Gastrocnemius medialis (tissue), 4 donors: Measurements from ENCODE around the gene FBXL7.

Experiments
- CTCF ChIP-seq, 5 experiments: fragments of 450-650 bp in 3 of 5; fragments of 200-600 bp in 2 of 5; sonication (generic) in 2 of 5; IDR thresholded peaks in 4 of 5; conservative IDR thresholded peaks in 1 of 5; 1 replicate in 4 of 5; 2 replicates in 1 of 5; pipeline ENCODE4 v1.5.1; 2016 to 2019; ENCODE audit warnings: antibody characterized with exemption in 5 of 5, mild to moderate bottlenecking in 3 of 5, moderate library complexity in 3 of 5
- POLR2A ChIP-seq, 2 donors: fragments of 450-650 bp; IDR thresholded peaks; one replicate each; pipeline ENCODE4 v1.6.1; 2017; ENCODE audit warnings: antibody characterized with exemption in 2 of 2, mild to moderate bottlenecking in 2 of 2, moderate library complexity in 2 of 2

- TF ChIP-seq POLR2A (IDR thresholded peaks at IDR 0.05) (no peak), CTCF (IDR thresholded peaks at IDR 0.05 in 4 of 5, conservative IDR thresholded peaks at IDR 0.05 in 1 of 5) (no peak)
Measured at GRCh38 chr5:15796557-15796956, 296.6 kb downstream of the FBXL7 start.
